GM12878 (cell line): ENCODE results near the gene MTAP. TPM values are rescaled to one million over a fixed set of nuclear protein-coding genes. Genes with fewer than 3 reads are reported as not detected.

Experiments used
- ATAC-seq: fragments of 200-7000 bp; cut with Tn5 transposase; 3 replicates; pipeline ENCODE4 v1.9.1; 2020; ENCODE audit warnings: mild to moderate bottlenecking, moderate library complexity
- BruUV-seq: library from RNA; stranded (reverse); fragments of 400-500 nt; replicated peaks from 2 replicates; lab custom pipeline; 2021; lab: Mats Ljungman, UMichigan
- CTCF ChIA-PET: fragments of 300-600 bp; sonication (Branson Sonifier 250); formaldehyde crosslinking; extraction: SDS; loops from one replicate; lab custom pipeline; 2021; ENCODE audit warnings: inconsistent platforms; lab: Yijun Ruan, JAX
- POLR2A ChIA-PET: fragments of 350-600 bp; formaldehyde crosslinking; extraction: SDS; loops from one replicate; lab custom pipeline; 2021; ENCODE audit warnings: inconsistent platforms; lab: Charles Lee
- RAD21 ChIA-PET: fragments of 300-600 bp; sonication (Branson Sonifier 250); formaldehyde crosslinking; loops from one replicate; lab custom pipeline; 2023; ENCODE audit warnings: antibody characterized with exemption; ENCODE audit not compliant: unreplicated experiment; lab: Charles Lee
- SMC1A ChIA-PET: fragments of 300-600 bp; sonication (Branson Sonifier 250); formaldehyde crosslinking; loops from one replicate; lab custom pipeline; 2023; ENCODE audit not compliant: unreplicated experiment, uncharacterized antibody; lab: Charles Lee
- DNase-seq: peaks from one replicate; pipeline ENCODE4 v3.0.0-alpha.2; 2011; ENCODE audit warnings: low read depth, low spot score
- FAIRE-seq: peaks from 3 replicates; lab custom pipeline; 2011; peaks lifted over from hg19 to GRCh38; lab: Jason Lieb, UNC
- H2AFZ ChIP-seq: 2 replicates; pipeline ENCODE4 v1.6.0; 2011; ENCODE audit warnings: low read depth, low read length, control low read depth; ENCODE audit not compliant: control insufficient read depth
- H3K27ac ChIP-seq: 2 replicates; pipeline ENCODE4 v1.5.1; 2011; ENCODE audit warnings: control low read depth; ENCODE audit not compliant: control insufficient read depth, insufficient read depth
- H3K27me3 ChIP-seq, 2 experiments: replicated peaks in 1 of 2; 2 replicates each; pipeline versions ENCODE4 v1.6.0 to v1.6.1; 2011; ENCODE audit warnings: low read length in 1 of 2; ENCODE audit not compliant: control insufficient read depth in 2 of 2, insufficient read depth in 2 of 2
- H3K36me3 ChIP-seq, 2 experiments: 2 replicates each; pipeline ENCODE4 v1.5.1; 2011; ENCODE audit warnings: low read length in 1 of 2; ENCODE audit not compliant: control insufficient read depth in 2 of 2, insufficient read depth in 2 of 2
- H3K4me1 ChIP-seq: 2 replicates; pipeline ENCODE4 v1.6.1; 2011; ENCODE audit warnings: mild to moderate bottlenecking, low read length, moderate library complexity, mixed read lengths; ENCODE audit not compliant: control insufficient read depth, insufficient read depth
- H3K4me2 ChIP-seq: 2 replicates; pipeline ENCODE4 v1.6.0; 2011; ENCODE audit warnings: control low read depth; ENCODE audit not compliant: control insufficient read depth, insufficient read depth
- H3K4me3 ChIP-seq: fragments of 200-600 bp; sonication (generic); 2 replicates; pipeline ENCODE4 v1.5.1; 2016
- H3K79me2 ChIP-seq: 2 replicates; pipeline ENCODE4 v1.6.0; 2011; ENCODE audit warnings: low read length; ENCODE audit not compliant: control insufficient read depth, insufficient read depth
- H3K9ac ChIP-seq: 2 replicates; pipeline ENCODE4 v1.8.0; 2011; ENCODE audit warnings: low read length, control low read depth, mixed read lengths; ENCODE audit not compliant: control insufficient read depth, insufficient read depth
- H3K9me3 ChIP-seq: replicated peaks from 3 replicates; pipeline ENCODE4 v1.5.1; 2011; ENCODE audit warnings: mild to moderate bottlenecking, low read length; ENCODE audit not compliant: control insufficient read depth, insufficient read depth
- H4K20me1 ChIP-seq: 2 replicates; pipeline ENCODE4 v1.6.0; 2011; ENCODE audit not compliant: control insufficient read depth, insufficient read depth
- ASH2L ChIP-seq: fragments of 300-600, 200-600 bp; sonication (generic); IDR thresholded peaks from 2 replicates; pipeline ENCODE4 v1.6.1; 2017; ENCODE audit warnings: low read depth, mild to moderate bottlenecking, borderline replicate concordance
- ATF3 ChIP-seq: IDR thresholded peaks from 2 replicates; pipeline ENCODE4 v1.6.1; 2011; ENCODE audit warnings: low read depth, mild to moderate bottlenecking, low read length, moderate library complexity, borderline replicate concordance; ENCODE audit errors: extremely low read depth
- BHLHE40 ChIP-seq, 2 experiments: fragments of 450-650 bp in 1 of 2; IDR thresholded peaks; 2 replicates each; pipeline ENCODE4 v1.6.1; 2011 to 2017; ENCODE audit warnings: low read depth in 2 of 2, borderline replicate concordance in 1 of 2, improper control_type of control experiment in 1 of 2, low read length in 1 of 2, mild to moderate bottlenecking in 1 of 2
- GATAD2B ChIP-seq: fragments of 450-650 bp; conservative IDR thresholded peaks from 2 replicates; pipeline ENCODE4 v1.6.1; 2017; ENCODE audit warnings: low read depth, mild to moderate bottlenecking, moderate library complexity
- NFYA ChIP-seq: IDR thresholded peaks from 2 replicates; pipeline ENCODE4 v1.6.1; 2011; ENCODE audit warnings: low read depth, mild to moderate bottlenecking, low read length, improper control_type of control experiment, borderline replicate concordance
- NFYB ChIP-seq: IDR thresholded peaks from 2 replicates; pipeline ENCODE4 v1.6.1; 2011; ENCODE audit warnings: low read depth, mild to moderate bottlenecking, low read length, improper control_type of control experiment, moderate library complexity; ENCODE audit not compliant: insufficient read depth
- POU2F2 ChIP-seq: IDR thresholded peaks from 3 replicates; pipeline ENCODE4 v1.6.1; 2011; ENCODE audit warnings: low read depth, mild to moderate bottlenecking, low read length, borderline replicate concordance
- RAD21 ChIP-seq: IDR thresholded peaks from 2 replicates; pipeline ENCODE4 v1.6.1; 2011; ENCODE audit warnings: mild to moderate bottlenecking, low read depth, low read length, moderate library complexity; ENCODE audit not compliant: insufficient read depth
- ZNF384 ChIP-seq: IDR thresholded peaks from 2 replicates; pipeline ENCODE4 v1.6.1; 2012; ENCODE audit warnings: low read depth, mild to moderate bottlenecking, low read length, improper control_type of control experiment, borderline replicate concordance
- ZNF622 ChIP-seq: fragments of 450-650 bp; IDR thresholded peaks from 2 replicates; pipeline ENCODE4 v1.6.1; 2017; ENCODE audit warnings: mild to moderate bottlenecking, inconsistent platforms
- ZSCAN29 ChIP-seq: fragments of 450-650 bp; IDR thresholded peaks from 2 replicates; pipeline ENCODE4 v1.6.1; 2017; ENCODE audit warnings: mild to moderate bottlenecking, moderate library complexity
- WGBS: methylation state at CpG from one replicate; pipeline ENCODE4 v1.1.6; 2016; ENCODE audit warnings: low lambda C conversion rate; ENCODE audit not compliant: insufficient replicate concordance, insufficient coverage; ENCODE audit errors: missing lambda C conversion rate; 5-methylcytosine and 5-hydroxymethylcytosine counted together
- in situ Hi-C: fragments of 300-500 bp; cut with MboI; formaldehyde crosslinking; loops from 9 replicates; pipeline ENCODE4 v1.14.3; 2018; ENCODE audit warnings: mixed read lengths
- intact Hi-C: fragments of 100-400 bp; cut with micrococcal nuclease; formaldehyde crosslinking; loops from one replicate; pipeline ENCODE4 v1.14.2; 2022; ENCODE audit not compliant: unreplicated experiment
- polyA plus RNA-seq, 11 experiments: library from polyadenylated mRNA; depleted of rRNA in 4 of 11; unstranded in 6 of 11; stranded (reverse) in 5 of 11; fragments of >200 nt; fragmentation: Nextera tagmentation in 4 of 11; fragmentation: Illumina TruSeq in 1 of 11; extraction: Ambion mirVana in 4 of 11; extraction: Trizol in 1 of 11; gene quantifications; 1 replicate in 1 of 11; 2 replicates in 10 of 11; pipeline versions ENCODE4 v1.2.1 to v1.2.3, GENCODE V29; 2011 to 2016; ENCODE audit warnings: inconsistent platforms in 2 of 11, missing spikeins in 2 of 11, low read depth in 1 of 11
- total RNA-seq, 4 experiments: library from RNA; depleted of rRNA in 3 of 4; stranded (reverse); fragments of >200 nt in 3 of 4; fragmentation: Illumina TruSeq in 1 of 4; extraction: Trizol in 1 of 4; gene quantifications; 2 replicates each; pipeline versions ENCODE4 v1.2.1 to v1.2.3, GENCODE V29; 2013 to 2021
- TF ChIP-seq, protein P1 (sequence below): IDR thresholded peaks from 2 replicates; pipeline ENCODE4 v1.6.1; 2012; ENCODE audit warnings: low read depth, low read length, improper control_type of control experiment
- TF ChIP-seq, protein P2 (sequence below): IDR thresholded peaks from 2 replicates; pipeline ENCODE4 v1.6.1; 2012; ENCODE audit warnings: low read depth, low read length, improper control_type of control experiment
- TF ChIP-seq, protein P3 (sequence below): fragments of 450-650 bp; IDR thresholded peaks from 2 replicates; pipeline ENCODE4 v1.6.1; 2016; ENCODE audit warnings: mild to moderate bottlenecking, moderate library complexity, borderline replicate concordance

The MTAP gene
- total and polyA plus RNA-seq, 10 of the 15 experiments (the other 5 are each of a cell fraction or from before 2014, with no cell fraction given) = 16.4 to 29.9 (median 22.6) TPM

GRCh38 chr9:21854119-21854518, 51.7 kb downstream of the MTAP start:
- no peaks in the 10 kb centered on the region for H3K27me3 ChIP-seq
- H2AFZ ChIP-seq = no peak overlapping the region
- no peak overlapping the region for H3K4me2 ChIP-seq
- no peak overlapping the region for H3K9ac ChIP-seq
- RAD21 ChIA-PET = no interaction called here
- H3K79me2 ChIP-seq = no peaks in the 10 kb centered on the region
- in situ Hi-C loops (loop anchor here (5.0 kb wide), 1 partner anchor 48 kb away; no protein-coding TSS in a partner anchor), intact Hi-C loops (no loop called here)
- H3K27ac ChIP-seq = no peak overlapping the region
- peaks cover 0 to 14% of the 10 kb centered on the region in 2 experiments; a peak in 2 of 4 replicates for H3K36me3 ChIP-seq
- POLR2A ChIA-PET = no interaction called here
- CTCF ChIA-PET = interaction anchor here (0.5 to 1.9 kb wide), 4 partner anchors 20 to 155 kb away, joined by 3 to 12 read pairs (median 4); partner anchors contain the start of gene CDKN2B
- WGBS = 100% methylated on average over 4 of the region's 4 CpGs
- no TSS peak for BruUV-seq
- SMC1A ChIA-PET = interaction anchor here (0.7 to 2.5 kb wide), 5 partner anchors 10 to 154 kb away, joined by 3 to 5 read pairs (median 3); no protein-coding TSS in a partner anchor
- ATAC-seq (no peak), FAIRE-seq (no peak), DNase-seq (no peak)
- no peaks in the 10 kb centered on the region for H3K9me3 ChIP-seq
- H3K4me3 ChIP-seq = no peak overlapping the region
- no peaks in the 10 kb centered on the region for H4K20me1 ChIP-seq
- peaks cover 5% of the 10 kb centered on the region; the same call in 1 of the 2 replicates for H3K4me1 ChIP-seq
- TF ChIP-seq, protein P1, sequence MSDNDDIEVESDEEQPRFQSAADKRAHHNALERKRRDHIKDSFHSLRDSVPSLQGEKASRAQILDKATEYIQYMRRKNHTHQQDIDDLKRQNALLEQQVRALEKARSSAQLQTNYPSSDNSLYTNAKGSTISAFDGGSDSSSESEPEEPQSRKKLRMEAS = no peak
- TF ChIP-seq GATAD2B (no peak), ZSCAN29 (no peak), NFYA (no peak), RAD21 (no peak), ATF3 (no peak), ZNF384 (no peak), NFYB (no peak), ASH2L (no peak), BHLHE40 (IDR thresholded peaks at IDR 0.05; ENCODE audit: borderline replicate concordance in 1 of 2, low read depth in 2 of 2, low read length in 1 of 2) (no peak), ZNF622 (no peak), POU2F2 (no peak)
- TF ChIP-seq, protein P2, sequence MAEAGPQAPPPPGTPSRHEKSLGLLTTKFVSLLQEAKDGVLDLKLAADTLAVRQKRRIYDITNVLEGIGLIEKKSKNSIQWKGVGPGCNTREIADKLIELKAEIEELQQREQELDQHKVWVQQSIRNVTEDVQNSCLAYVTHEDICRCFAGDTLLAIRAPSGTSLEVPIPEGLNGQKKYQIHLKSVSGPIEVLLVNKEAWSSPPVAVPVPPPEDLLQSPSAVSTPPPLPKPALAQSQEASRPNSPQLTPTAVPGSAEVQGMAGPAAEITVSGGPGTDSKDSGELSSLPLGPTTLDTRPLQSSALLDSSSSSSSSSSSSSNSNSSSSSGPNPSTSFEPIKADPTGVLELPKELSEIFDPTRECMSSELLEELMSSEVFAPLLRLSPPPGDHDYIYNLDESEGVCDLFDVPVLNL = no peak
- TF ChIP-seq, protein P3, sequence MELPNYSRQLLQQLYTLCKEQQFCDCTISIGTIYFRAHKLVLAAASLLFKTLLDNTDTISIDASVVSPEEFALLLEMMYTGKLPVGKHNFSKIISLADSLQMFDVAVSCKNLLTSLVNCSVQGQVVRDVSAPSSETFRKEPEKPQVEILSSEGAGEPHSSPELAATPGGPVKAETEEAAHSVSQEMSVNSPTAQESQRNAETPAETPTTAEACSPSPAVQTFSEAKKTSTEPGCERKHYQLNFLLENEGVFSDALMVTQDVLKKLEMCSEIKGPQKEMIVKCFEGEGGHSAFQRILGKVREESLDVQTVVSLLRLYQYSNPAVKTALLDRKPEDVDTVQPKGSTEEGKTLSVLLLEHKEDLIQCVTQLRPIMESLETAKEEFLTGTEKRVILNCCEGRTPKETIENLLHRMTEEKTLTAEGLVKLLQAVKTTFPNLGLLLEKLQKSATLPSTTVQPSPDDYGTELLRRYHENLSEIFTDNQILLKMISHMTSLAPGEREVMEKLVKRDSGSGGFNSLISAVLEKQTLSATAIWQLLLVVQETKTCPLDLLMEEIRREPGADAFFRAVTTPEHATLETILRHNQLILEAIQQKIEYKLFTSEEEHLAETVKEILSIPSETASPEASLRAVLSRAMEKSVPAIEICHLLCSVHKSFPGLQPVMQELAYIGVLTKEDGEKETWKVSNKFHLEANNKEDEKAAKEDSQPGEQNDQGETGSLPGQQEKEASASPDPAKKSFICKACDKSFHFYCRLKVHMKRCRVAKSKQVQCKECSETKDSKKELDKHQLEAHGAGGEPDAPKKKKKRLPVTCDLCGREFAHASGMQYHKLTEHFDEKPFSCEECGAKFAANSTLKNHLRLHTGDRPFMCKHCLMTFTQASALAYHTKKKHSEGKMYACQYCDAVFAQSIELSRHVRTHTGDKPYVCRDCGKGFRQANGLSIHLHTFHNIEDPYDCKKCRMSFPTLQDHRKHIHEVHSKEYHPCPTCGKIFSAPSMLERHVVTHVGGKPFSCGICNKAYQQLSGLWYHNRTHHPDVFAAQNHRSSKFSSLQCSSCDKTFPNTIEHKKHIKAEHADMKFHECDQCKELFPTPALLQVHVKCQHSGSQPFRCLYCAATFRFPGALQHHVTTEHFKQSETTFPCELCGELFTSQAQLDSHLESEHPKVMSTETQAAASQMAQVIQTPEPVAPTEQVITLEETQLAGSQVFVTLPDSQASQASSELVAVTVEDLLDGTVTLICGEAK = no peak
